ENCODE results near the gene KRTAP19-7.

GRCh38 chr21:30605968-30606367, 44.9 kb upstream of the KRTAP19-7 start:
- TF ChIP-seq CTCF (IDR thresholded peaks at IDR 0.05; ENCODE audit: insufficient read depth, low read length, poor library complexity, severe bottlenecking) (no peak), EZH2phosphoT487 (conservative IDR thresholded peaks at IDR 0.05; ENCODE audit: low read length) (no peak)
